HG02943 (cell line): ENCODE results near the gene HDAC2.
A peak's percentile ranks its signal among the peaks of the same experiment; 100 is the strongest.
"Not testable (repeated sequence)": the region's sequence is repeated elsewhere in the genome, so short reads cannot be mapped to it uniquely, and the experiment has no call there.

Experiments used
- ATAC-seq: cut with Tn5 transposase; IDR thresholded peaks from one replicate; pipeline ENCODE4 v1.9.1; 2021; ENCODE audit warnings: mild to moderate bottlenecking, low read depth, moderate library complexity; ENCODE audit not compliant: unreplicated experiment

Gene HDAC2

GRCh38 chr6:113921299-113921904 is 49.5 kb downstream of the HDAC2 start:
- ATAC-seq, result no peak

- peak; percentile 80 for ATAC-seq
These were observed 50.2 kb downstream of the HDAC2 start for GRCh38 chr6:113920663-113921267.

GRCh38 chr6:113910285-113910684 is 60.7 kb downstream of the HDAC2 start:
- ATAC-seq, result not testable (repeated sequence)

GRCh38 chr6:113909224-113909856 is 61.6 kb downstream of the HDAC2 start:
- ATAC-seq, result no peak

- ATAC-seq, result no peak
These were observed 62.1 kb downstream of the HDAC2 start for GRCh38 chr6:113908801-113909200.

GRCh38 chr6:113907102-113907815 is 63.7 kb downstream of the HDAC2 start:
- ATAC-seq, result no peak

- no peak for ATAC-seq
These were observed 67.2 kb downstream of the HDAC2 start for GRCh38 chr6:113903666-113904330.

- no peak for ATAC-seq
These were observed 69.5 kb downstream of the HDAC2 start for GRCh38 chr6:113901482-113901881.

- no peak for ATAC-seq
These were observed 76.0 kb downstream of the HDAC2 start for GRCh38 chr6:113894712-113895674.

- no peak for ATAC-seq
These were observed 77.1 kb downstream of the HDAC2 start for GRCh38 chr6:113893866-113894265.

- ATAC-seq, result no peak
These were observed 77.5 kb downstream of the HDAC2 start for GRCh38 chr6:113893451-113893850.

GRCh38 chr6:113888956-113889630 is 81.9 kb downstream of the HDAC2 start:
- ATAC-seq, result no peak

- no peak for ATAC-seq
These were observed 82.5 kb downstream of the HDAC2 start for GRCh38 chr6:113888493-113888892.

- ATAC-seq, result no peak
These were observed 84.4 kb downstream of the HDAC2 start for GRCh38 chr6:113886512-113886911.

GRCh38 chr6:113884011-113884410 is 86.9 kb downstream of the HDAC2 start:
- no peak for ATAC-seq
